ENCODE measurements around the gene HENMT1.
"Not testable (repeated sequence)": the region's sequence is repeated elsewhere in the genome, so short reads cannot be mapped to it uniquely, and the experiment has no call there.

The HENMT1 gene

DNA sequence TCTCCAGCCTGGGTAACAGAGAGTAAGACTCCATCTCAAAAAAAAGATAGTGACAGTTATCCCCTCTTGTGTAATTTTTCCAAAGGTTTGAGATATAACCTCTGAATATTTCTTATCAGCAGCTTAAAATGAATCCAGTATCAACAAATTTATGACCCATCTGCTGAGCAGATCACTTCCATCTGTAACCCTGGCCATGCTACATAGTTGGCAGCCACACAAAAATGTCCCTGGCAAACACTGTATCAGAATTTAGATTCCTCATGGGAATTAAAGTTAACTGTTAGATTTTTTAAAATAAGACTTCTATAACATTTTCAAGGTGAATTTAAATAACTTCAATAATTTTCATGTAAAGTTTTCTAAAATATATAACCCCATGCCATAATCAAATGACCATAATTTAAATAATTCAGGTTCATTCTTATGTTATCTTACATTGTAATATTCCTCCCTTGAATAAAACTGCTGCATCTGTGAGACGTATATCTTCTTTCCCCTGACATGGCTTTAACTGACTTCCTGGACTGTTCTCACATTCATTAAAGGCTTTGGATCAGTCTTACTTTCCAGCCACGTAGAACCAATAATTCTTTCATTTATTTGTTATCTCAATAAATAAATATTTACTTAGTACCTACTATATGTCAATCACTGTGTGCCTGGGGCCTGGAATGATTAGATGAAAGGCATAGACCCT lies 25.9 kb upstream of the HENMT1 start:
- H3K27ac ChIP-seq = no peak overlapping the region
- TF ChIP-seq, protein P1, sequence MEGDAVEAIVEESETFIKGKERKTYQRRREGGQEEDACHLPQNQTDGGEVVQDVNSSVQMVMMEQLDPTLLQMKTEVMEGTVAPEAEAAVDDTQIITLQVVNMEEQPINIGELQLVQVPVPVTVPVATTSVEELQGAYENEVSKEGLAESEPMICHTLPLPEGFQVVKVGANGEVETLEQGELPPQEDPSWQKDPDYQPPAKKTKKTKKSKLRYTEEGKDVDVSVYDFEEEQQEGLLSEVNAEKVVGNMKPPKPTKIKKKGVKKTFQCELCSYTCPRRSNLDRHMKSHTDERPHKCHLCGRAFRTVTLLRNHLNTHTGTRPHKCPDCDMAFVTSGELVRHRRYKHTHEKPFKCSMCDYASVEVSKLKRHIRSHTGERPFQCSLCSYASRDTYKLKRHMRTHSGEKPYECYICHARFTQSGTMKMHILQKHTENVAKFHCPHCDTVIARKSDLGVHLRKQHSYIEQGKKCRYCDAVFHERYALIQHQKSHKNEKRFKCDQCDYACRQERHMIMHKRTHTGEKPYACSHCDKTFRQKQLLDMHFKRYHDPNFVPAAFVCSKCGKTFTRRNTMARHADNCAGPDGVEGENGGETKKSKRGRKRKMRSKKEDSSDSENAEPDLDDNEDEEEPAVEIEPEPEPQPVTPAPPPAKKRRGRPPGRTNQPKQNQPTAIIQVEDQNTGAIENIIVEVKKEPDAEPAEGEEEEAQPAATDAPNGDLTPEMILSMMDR (IDR thresholded peaks at IDR 0.05) = no peak
- TF ChIP-seq ZFX (IDR thresholded peaks at IDR 0.05; ENCODE audit: borderline replicate concordance) = no peak

DNA sequence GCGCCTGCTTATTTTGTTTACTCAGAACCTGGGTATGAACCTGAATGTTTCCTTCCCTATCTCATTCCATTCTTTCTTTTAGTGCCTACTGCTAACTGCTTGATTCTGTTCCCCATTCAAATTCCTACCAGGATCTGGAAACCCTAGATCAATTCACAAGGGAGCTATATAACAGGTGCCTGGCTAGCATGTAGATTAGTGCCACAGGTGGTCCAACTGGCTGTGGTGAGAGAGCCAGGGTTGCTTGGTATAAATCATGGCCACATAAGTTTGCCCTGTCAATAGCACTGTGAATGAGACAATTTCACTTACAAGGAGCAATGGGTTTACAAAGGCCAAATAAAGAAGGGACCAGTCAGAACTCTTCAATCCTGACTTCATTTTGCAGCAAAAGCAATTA lies 24.6 kb upstream of the HENMT1 start:
- H3K27ac ChIP-seq = no peak overlapping the region
- TF ChIP-seq, protein P1 (IDR thresholded peaks at IDR 0.05) = no peak
- TF ChIP-seq ZFX (IDR thresholded peaks at IDR 0.05; ENCODE audit: borderline replicate concordance) = no peak

DNA sequence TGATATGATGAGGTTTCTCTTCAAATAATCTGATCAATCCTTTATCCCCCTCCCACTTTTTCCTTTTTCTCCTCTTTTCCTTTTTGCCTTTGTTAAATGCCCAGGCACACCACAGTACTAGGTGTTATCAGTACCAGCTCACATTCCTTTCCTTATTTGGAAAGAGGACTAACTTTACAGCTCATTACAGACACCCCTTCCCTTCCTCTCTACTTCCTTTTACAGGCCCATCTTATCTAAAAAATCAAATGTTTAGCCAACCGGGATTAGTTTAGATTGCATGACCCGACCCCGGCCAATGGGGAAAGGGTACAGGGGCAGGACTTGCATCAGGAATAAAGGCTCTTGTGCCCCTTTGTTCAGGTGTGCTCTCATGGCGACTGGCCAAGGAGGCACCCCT lies 20.8 kb upstream of the HENMT1 start:
- not testable (repeated sequence) for H3K27ac ChIP-seq

DNA sequence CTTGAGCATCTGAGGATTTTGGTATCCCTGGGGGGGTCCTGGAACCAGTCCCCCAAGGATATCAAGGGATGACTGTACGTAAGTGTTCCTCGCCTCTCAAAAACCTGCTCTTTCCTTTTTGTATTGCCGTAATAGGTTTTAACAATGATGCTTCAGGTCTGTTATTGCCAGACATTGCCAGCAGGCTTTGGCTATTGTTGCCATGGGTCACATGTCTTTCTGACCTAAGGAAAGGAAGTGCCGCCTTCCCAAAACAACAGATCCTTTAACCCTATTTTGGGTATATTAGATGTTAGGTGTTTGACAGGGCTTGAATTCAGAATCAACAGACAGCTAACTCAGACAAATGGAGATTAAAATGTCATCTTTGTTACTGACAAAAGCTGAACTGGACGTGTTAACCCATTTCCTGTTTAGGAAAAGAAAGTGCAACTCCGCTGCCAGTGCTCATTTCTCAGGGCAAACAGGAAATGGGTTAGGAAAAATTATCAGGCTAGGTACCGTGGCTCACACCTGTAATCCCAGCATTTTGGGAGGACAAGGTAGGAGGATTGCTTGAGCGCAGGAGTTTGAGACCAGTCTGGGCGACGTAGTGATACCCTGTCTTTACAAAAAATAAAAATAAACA lies 18.8 kb upstream of the HENMT1 start:
- TF ChIP-seq, protein P1 (IDR thresholded peaks at IDR 0.05) = no peak
- no peak for TF ChIP-seq ZFX (IDR thresholded peaks at IDR 0.05; ENCODE audit: borderline replicate concordance)
- H3K27ac ChIP-seq = no peak overlapping the region

DNA sequence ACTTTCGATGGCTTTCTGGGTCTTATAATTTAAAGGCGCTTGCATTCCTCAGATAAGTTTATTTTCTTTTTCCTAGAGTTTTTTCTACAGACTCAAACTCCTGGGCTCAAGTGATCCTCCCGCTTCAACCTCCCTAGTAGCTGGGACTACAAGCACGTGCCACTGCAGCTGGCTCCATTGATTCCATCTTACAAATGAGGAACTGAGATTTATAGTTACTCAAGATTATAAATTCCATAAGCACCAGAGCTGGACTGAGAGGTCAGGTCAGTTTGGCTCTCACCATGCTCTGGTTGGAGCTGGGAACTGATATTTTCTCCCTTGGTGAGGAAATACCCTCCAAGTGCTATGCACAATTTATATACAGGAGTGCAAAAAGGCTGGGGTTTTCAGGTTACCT lies 17.8 kb upstream of the HENMT1 start:
- no peak overlapping the region for H3K27ac ChIP-seq
- no peak for TF ChIP-seq ZFX (IDR thresholded peaks at IDR 0.05; ENCODE audit: borderline replicate concordance)
- TF ChIP-seq, protein P1 (IDR thresholded peaks at IDR 0.05) = no peak

DNA sequence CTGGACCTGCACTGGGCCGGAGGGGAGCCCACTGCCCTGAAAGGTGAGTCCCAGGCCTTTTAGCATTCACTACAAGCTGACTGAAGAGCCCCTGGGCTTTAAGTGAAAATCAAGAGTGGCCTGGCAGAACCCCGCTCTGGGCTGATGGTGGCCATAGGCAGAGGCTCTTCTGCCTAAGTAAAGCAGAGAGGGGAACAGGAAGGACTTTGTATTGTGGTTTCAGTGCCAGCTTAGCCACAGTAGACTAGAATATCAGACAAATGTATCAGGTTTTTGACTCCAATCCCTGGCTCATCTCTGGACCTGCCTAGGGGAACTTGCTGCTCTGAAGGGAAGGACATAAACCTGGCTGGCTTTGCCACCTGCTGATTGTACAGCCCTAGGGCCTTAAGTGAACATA lies 10.2 kb upstream of the HENMT1 start:
- TF ChIP-seq, protein P1 (IDR thresholded peaks at IDR 0.05) = no peak
- no peak for TF ChIP-seq ZFX (IDR thresholded peaks at IDR 0.05; ENCODE audit: borderline replicate concordance)
- H3K27ac ChIP-seq = no peak overlapping the region

DNA sequence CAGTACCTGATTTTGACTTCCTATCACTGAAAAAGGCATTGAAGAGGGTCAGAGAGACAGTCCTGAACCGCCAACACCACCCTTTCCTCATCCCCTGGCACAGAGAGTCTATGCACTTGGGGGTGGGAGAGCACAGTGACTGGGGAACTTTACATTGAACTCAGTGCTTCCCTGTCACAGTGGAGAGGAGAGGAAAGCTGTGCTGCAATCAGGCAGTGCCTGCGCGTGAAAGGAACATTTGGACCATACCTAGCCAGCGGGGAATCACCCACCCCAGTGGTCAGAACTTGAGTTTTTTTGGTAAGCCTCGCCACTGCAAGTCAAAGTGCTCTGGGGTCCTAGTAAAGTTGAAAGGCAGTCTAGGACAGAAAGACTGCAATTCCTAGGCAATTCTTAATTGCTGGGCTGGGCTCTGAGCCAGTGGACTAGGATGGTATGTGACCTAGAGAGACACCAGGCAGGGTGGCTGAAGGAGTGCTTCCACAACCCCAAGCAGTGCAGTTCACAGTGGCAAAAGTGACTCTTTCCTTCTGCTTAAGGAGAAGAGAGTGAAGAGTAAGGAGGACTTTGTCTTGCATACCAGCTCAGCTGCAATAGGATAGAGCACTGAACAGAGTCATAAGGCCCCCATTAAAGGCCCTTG lies 9.4 kb upstream of the HENMT1 start:
- TF ChIP-seq, protein P1 (IDR thresholded peaks at IDR 0.05) = no peak
- H3K27ac ChIP-seq = no peak overlapping the region

Measured in 22Rv1 (cell line).